Breast epithelium (tissue), 3 donors: ENCODE measurements around the gene OGFR.

ENCODE experiments used
- CTCF ChIP-seq, 3 donors: fragments of 450-650 bp; IDR thresholded peaks; one replicate each; pipeline ENCODE4 v1.5.1; 2016 to 2017; ENCODE audit warnings: antibody characterized with exemption in 3 of 3, mild to moderate bottlenecking in 3 of 3, moderate library complexity in 3 of 3
- POLR2A ChIP-seq: fragments of 450-650 bp; IDR thresholded peaks from one replicate; pipeline ENCODE4 v1.6.1; 2016; ENCODE audit warnings: antibody characterized with exemption, mild to moderate bottlenecking, moderate library complexity
- POLR2AphosphoS5 ChIP-seq, 3 donors: sonication (generic); formaldehyde crosslinking; IDR thresholded peaks; one replicate each; pipeline ENCODE4 v1.6.1; 2017; ENCODE audit warnings: antibody characterized with exemption in 3 of 3

DNA sequence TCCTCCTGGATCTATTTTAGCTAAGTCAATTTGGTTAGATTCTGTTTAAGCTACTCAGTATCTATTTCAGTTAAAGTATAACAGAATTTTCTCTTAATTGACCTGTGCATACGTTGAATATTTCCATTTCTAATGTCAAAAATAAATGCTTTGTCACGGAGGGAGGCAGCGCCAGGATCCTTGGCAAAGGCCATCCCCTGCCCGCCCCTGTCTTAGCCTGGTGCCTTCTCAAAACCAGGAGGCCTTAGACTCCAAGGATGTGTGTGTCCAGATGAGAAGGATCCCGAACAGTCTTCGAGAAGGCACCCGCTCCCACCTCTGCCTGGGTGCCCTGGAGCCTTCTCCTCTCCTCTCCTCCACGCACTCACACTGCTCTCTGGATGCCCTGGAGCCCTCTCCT lies 34.6 kb downstream of the OGFR start:
- TF ChIP-seq CTCF (IDR thresholded peaks at IDR 0.05), result no peak
- no peak for TF ChIP-seq POLR2A
- no peak for TF ChIP-seq POLR2AphosphoS5 (IDR thresholded peaks at IDR 0.05)
